RWPE1 (cell line): ENCODE results near the gene PTX3.

ENCODE experiments used
- CTCF ChIA-PET: fragments of 350-600 bp; sonication (Branson Sonifier 250); formaldehyde crosslinking; extraction: SDS; loops from one replicate; lab custom pipeline; 2021; lab: Yijun Ruan, JAX
- POLR2A ChIA-PET: fragments of 400-600 bp; formaldehyde crosslinking; extraction: SDS; loops from one replicate; lab custom pipeline; 2020; ENCODE audit warnings: antibody characterized with exemption; ENCODE audit not compliant: low non-redundant PET; lab: Yijun Ruan, JAX
- DNase-seq: peaks from one replicate; pipeline ENCODE4 v3.0.0; 2012; ENCODE audit warnings: low spot score
- H3K27ac ChIP-seq: fragments of 450-650 bp; 2 replicates; pipeline ENCODE4 v1.5.1; 2017
- CTCF ChIP-seq: fragments of 450-650 bp; conservative IDR thresholded peaks from 2 replicates; pipeline ENCODE4 v1.5.1; 2017; ENCODE audit warnings: low read depth, mild to moderate bottlenecking

The PTX3 gene

GRCh38 chr3:157491136-157491535, 54.5 kb downstream of the PTX3 start:
- TF ChIP-seq CTCF, result no peak
- no peak for DNase-seq
- POLR2A ChIA-PET, result no interaction called here
- CTCF ChIA-PET, result interaction anchor here (0.7 kb wide), 1 partner anchor 400 kb away, joined by 3 read pairs; no protein-coding TSS in a partner anchor
- no peak overlapping the region for H3K27ac ChIP-seq
